Stimulated activated CD8-positive, alpha-beta memory T cell treated with anti-CD3 and anti-CD28 coated beads, Interleukin-7, amount 100 ng/mL, for 4 hours (primary cell): ENCODE data around the gene CBLN2.

Experiments used
- DNase-seq, 2 donors: peaks; one replicate each; pipeline ENCODE4 v3.0.0-alpha.2; 2020; ENCODE audit warnings: low read depth in 2 of 2

CBLN2 gene

DNA sequence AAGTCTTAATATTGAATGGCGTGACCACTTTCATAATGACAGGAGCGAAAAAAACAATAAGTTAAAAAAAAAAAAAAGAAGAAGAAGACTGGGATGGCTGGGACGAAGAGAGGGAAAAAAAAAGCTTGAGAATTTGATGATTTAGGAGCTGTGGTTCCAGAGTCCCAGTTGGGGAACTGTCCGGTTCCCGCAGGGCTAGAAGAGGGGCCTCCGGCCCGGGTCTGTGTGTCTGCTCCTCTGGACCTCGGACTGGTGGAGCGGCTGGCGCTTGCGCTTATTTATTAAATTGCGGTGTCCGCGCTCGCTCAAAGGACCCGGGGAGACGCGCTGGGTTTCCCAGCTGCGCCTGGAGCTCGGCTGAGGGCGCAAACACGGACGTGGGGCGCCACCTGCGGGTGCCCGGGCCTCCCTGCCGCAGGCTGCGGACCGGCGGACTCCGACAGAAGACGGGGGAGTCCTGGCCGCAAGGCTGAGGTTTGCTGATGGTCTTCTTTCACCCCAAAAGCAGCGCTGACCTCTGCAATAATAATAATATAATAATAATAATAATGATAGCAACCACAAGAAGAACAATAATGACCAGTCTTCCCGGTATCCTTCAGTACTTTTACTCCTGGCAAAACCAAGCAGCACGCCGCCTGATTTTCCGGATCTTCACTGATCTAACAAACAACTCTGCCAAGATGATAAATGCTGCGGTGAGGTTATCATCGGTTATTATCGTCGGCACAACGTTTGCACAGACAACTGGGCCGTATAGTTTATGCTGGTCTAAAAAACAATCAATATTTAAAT, at the start of gene CBLN2:
TSS of gene CBLN2 (minus strand) at position 251 of the 795 bp plus-strand sequence. CDS start 2,182 bp downstream, outside the sequence.
- no peak for DNase-seq

DNA sequence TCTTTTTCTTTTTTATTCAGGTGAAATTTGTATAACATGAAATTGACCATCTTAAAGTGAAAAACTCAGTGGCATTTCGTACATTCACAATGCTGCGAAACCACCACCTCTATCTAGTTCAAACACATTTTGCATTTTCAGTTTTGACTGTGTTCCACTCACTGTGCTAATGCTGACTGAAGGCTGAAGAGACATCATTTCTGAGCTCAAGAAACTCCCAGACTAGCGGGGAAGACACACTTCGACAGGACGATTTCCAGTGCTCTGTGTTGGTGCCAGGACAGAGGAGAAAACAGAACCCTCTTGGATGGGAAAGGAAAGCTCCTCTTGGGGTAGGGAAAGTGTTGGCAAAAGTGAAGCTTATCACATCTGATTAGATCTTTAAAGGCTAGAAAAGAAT, 44.2 kb upstream of the CBLN2 start:
- DNase-seq = no peak

DNA sequence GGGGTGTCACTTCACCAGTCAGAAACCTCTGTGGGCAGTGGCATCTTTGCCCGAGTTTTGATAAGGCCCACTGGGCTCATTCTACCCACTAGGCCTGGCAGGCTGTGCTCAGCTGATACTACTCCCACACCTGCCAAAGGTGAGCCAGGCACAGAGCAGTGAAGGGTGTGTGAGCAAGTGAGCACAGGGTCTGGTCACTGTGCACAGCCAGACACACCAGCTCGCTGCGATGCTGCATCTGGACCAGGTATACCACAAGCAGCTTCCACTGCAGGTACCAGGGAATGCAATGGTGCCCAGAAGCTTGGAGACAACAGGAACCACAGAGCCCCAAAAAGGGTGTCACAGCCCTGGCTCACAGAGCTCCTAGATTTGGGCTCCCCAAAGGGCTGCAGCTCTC, 40.6 kb upstream of the CBLN2 start:
- DNase-seq = no peak

GRCh38 chr18:72581976-72582375, 37.8 kb upstream of the CBLN2 start:
- no peak for DNase-seq

- no peak for DNase-seq
Measured at GRCh38 chr18:72572896-72573295, 28.8 kb upstream of the CBLN2 start.

DNA sequence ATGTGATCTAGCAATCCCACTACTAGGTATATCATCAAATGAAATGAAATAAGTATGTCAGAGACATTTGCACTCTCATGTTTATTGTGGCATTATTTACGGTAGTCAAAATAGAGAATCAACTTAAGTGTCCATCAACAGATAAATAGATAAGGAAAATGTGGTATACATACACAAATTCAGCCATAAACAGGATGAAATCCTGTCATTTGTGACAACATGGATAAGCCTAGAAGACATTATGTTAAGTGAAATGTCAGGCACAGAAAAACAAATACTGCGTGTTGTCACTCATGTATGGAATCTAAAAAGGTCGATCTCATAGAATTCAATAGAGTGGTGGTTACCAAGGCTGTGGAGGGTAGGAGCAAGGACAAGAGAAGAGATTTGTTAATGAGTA, 22.1 kb upstream of the CBLN2 start:
- DNase-seq = no peak

DNA sequence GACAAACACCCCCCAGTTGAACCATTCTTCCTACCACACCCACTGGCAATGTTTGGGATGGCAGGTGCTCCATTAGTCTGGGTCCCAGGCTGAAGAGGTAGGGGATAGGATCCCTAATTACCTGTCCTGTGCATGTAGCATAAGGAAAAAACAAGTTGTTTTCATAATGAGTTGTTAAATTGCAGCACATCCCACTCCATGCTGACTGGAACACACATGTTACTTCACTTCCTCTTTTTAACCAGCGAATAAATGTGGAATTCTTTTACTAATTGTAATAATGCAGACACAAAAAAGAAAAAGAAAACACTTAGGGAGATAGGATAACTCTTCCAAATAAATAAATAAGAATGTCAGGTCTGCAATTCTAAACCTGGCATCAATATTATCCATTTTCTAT, 11.8 kb upstream of the CBLN2 start:
- no peak for DNase-seq

GRCh38 chr18:72555101-72555500, 11.0 kb upstream of the CBLN2 start:
- DNase-seq = no peak

GRCh38 chr18:72543357-72544055, 636 bp downstream of the CBLN2 start:
- DNase-seq = no peak

DNA sequence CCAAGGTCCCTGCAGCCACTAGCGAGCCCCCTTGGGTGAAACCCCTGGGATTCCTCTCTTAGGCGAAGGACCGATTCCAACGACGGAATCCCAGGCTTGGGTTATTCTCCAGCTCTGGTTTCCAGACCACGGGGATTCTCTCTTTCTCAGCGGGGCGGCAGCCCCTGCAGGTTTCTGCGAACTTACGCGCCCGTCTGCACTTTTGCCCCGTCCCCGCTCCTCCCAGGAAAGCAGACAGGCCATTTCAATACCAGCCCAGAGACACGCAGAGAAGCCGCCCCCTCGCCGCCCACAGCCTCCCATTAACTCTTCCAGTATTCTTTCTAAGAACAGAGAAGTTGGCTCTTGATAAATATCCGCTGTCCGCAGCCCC, 1.2 kb downstream of the CBLN2 start:
- no peak for DNase-seq

DNA sequence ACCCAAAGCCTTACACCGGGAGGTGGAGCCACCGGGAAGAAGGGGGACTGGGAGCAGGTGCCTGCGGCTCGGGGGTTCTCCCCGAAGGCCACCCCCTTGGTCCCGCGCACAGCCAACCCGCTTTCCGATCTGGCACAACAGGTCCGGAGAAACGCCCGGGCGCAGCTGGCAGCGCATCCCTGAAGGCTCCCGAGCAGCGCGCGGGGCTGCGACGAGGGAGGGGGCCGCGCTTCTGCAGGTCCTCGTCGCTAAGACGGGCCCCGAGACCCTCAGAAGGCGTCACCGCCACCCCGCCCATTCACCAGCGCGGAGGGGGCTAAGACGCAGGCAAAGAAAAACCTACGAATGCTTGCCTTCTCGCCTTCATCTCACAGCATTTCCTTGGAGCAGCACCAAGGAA, 1.8 kb downstream of the CBLN2 start:
- DNase-seq = no peak

- DNase-seq = no peak
Measured at GRCh38 chr18:72541871-72542332, 2.2 kb downstream of the CBLN2 start.

DNA sequence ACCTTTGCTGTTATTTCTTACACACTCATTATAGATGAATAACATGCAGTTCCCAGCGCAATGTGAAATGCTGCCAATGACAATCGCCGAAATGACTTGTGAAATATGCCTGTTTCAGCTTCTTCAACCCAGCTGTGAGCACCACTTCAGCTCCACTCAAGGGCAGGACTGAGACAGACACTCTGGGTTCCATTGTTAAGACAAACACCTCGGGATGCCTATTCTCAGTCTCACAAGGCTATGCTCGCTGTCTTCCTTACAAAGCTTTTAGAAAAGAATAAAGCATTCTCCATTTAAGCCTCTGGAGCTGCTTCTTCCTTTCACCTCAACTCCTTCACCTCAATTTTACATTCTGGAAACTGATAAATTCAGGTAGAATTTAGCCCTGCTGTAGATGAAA, 4.2 kb downstream of the CBLN2 start:
- DNase-seq = no peak

GRCh38 chr18:72530622-72531021, 13.5 kb downstream of the CBLN2 start:
- no peak for DNase-seq

DNA sequence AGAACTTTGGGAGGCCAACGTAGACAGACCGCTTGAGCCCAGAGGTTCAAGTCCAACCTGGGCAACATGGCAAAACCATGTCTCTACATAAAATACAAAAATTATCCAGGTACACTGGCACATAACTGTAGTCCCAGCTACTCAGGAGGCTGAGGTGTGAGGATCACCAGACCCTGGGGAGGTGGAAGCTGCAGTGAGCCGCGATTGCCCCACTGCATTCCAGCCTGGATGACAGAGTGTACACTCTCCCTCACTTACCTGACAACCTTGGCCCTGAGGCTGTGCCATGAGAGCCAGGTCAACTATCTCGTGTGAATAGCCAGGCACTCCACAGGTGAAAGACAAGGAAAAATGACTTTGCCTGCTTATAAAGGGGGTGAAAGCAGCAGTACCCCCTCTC, 39.3 kb downstream of the CBLN2 start:
- DNase-seq = no peak

- no peak for DNase-seq
Measured at GRCh38 chr18:72502671-72503431, 41.3 kb downstream of the CBLN2 start.

GRCh38 chr18:72492497-72492896, 51.6 kb downstream of the CBLN2 start:
- DNase-seq = no peak
